Embryonic facial prominence (tissue), 1 donor: Measurements from ENCODE around the gene NCF2.

Experiments
- DNase-seq: peaks from one replicate; pipeline ENCODE4 v3.0.0-alpha.2; 2016; ENCODE audit errors: extremely low spot score

The NCF2 gene

DNA sequence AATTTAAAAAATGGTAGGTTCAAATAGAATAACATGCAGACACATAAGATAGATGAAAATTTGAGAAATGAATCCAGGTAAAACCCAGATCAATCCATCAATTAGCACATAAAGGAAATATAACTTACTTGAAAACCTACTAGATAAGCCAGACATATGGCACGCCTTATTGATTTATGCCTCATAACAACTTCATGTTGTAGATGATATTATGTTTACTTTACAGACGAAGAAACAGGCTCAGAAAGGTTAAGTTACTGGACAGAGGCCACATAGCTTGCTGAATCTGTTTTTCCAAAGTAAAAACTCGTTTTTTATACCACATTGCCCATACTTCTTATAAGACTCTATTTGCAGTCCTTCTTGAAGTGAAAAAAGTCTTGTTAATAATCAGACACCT lies 22.1 kb upstream of the NCF2 start:
- no peak for DNase-seq

GRCh38 chr1:183611021-183611420 lies 20.8 kb upstream of the NCF2 start:
- DNase-seq = no peak

- DNase-seq = no peak
Observed at GRCh38 chr1:183609759-183610452, 19.6 kb upstream of the NCF2 start.

DNA sequence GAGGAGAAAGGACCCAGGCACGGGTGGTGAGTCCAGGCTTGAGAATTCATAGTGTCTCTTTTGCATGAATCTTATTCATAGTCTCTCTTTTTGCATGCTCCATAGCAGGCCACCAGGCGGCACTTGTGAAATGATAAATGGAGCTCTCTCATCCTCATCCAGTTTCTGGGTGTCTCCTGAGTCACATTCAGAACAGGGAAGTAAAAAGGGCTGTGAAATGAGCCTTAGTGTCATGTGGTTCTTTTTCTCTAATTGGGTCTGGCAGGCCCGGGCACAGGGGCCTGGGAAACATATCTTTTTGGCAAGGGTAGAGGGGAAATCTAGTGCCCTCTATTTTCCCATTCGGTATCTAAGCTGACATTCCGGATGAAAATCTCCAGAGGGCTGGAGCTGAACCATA lies 19.1 kb upstream of the NCF2 start:
- DNase-seq = no peak

GRCh38 chr1:183607322-183607980 lies 17.2 kb upstream of the NCF2 start:
- DNase-seq = no peak

DNA sequence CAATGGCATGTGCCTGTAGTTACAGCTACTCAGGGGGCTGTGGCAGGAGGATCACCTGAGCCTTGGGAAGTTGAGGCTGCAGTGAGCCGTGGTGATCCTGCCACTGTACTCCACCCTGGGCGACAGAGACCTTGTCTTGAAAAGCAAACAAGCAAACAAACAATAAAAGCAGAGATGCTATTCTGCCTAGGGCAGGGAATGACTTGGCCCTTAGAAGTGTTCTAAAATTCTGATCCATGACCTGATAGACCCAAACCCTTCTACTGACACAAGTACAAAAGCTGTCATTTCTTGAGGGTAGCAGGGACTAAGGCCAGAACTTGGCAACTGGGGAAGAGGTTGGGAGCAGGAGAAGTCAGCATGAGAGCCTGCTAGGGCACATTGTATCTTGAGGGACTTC lies 15.6 kb upstream of the NCF2 start:
- DNase-seq = no peak

DNA sequence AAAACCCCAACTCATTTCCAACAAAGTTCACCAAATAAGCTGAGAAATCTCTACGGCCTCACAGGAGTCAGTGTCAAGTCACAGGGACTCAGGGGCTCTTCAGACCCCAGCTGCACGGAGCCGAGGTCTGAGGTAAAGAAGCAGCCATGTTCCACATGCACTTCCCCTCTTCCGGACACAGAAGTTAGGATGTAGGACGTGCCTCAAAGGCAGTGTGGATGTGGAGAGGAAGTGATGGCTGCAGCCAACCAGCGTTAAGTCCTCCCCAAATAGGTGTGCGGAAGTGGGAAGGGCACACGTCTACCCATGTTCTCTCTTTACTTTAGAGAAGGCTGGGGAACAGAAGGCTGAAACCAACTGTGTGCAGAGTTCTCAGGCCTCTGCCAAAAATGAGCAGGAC lies 14.6 kb upstream of the NCF2 start:
- DNase-seq = no peak

- no peak for DNase-seq
Observed at GRCh38 chr1:183604038-183604808, 14.0 kb upstream of the NCF2 start.

- DNase-seq = no peak
Observed at GRCh38 chr1:183602510-183602909, 12.3 kb upstream of the NCF2 start.

DNA sequence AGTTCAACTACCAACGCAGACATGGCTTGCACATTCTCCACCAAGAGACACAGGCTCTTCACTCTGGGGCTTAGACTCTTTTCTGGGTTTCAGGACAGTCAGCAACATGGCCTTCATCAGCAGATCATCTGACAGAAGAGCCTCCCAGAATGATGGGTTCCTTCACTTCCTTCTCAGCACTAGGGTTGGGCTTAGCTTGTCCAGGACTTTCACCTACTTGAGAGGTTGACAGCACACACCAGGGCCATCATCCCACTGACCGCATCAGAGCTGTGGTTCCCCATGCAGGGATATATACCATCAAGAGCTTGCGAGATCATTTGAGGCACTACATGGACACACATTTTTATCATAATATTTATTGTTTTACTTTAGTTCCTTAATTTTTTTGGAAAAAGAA lies 10.4 kb upstream of the NCF2 start:
- no peak for DNase-seq

- no peak for DNase-seq
Observed at GRCh38 chr1:183600136-183600535, 9.9 kb upstream of the NCF2 start.

GRCh38 chr1:183598386-183598785 lies 8.1 kb upstream of the NCF2 start:
- DNase-seq = no peak

DNA sequence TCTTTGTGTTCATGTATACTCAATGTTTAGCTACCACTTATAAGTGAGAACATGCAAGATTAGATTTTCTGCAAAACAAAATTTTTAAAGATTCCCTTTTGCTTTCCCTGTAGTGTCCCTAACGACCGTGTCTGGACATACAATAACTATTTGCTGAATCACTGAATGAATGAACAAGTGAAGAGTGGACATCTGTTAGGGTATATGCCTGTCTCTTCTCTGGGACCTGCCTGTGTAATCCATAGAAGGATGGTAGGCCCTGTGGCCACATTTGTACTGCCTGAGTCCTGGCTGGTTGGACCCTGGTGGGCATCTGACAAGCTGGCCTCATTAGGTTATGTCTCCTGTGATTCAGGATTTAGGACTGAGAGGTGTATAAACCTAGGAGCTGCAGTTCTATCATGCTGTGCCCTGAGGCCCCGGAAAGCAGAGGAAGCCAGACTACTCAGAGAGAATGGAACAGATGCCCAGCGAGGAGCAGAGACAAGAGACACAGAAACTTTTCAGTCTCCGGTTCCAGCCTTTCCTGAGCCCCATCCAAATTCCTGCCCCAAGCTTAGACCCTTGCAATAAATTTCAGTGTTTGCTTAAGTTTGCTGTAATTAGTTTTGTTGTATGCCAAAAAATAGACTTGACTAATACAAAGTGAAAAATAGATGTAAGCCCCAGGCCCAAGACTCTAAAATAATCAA lies 7.5 kb upstream of the NCF2 start:
- DNase-seq = no peak

- no peak for DNase-seq
Observed at GRCh38 chr1:183596500-183596899, 6.2 kb upstream of the NCF2 start.

- DNase-seq = no peak
Observed at GRCh38 chr1:183595537-183595936, 5.3 kb upstream of the NCF2 start.

DNA sequence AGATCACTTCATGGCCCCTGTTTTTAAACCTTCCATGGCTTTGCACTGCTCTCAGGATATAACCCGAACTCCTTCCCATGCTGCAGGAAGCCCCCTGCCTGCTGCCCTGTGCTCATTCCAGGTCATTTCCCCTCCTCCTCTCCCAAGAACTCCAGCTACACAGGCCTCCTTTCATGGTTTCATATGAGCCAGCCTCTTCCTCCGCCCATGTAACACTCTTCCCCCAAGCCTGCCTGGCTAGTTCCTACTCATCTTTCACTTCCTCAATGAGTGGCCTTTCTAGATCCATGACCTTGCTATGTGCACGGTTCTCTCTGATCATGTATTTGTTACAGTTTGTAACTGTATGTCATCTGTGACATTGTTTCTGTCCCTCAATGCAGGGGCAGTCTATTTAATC lies 3.1 kb upstream of the NCF2 start:
- no peak for DNase-seq

GRCh38 chr1:183592733-183593132 lies 2.5 kb upstream of the NCF2 start:
- DNase-seq = no peak

- DNase-seq = no peak
Observed at GRCh38 chr1:183589874-183590243, 400 bp downstream of the NCF2 start.

DNA sequence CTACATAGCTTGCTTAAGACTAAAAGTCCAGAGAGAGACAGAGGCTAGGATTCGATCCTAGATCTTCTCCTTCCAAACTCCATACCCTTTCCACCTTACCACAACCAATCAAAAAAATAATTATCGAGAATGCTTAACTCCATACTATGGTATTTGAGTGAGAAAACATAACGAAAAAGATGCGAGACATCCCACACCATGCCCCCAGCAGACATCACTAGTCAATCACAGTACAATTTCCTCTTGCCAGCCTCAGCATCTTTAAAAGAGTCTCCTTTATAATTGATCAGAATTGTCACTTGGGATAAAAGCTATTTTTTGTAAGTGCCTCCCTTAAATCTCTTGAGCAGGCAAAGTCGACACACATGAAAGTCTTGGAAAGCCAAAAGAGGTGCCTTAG lies 875 bp downstream of the NCF2 start:
- no peak for DNase-seq

DNA sequence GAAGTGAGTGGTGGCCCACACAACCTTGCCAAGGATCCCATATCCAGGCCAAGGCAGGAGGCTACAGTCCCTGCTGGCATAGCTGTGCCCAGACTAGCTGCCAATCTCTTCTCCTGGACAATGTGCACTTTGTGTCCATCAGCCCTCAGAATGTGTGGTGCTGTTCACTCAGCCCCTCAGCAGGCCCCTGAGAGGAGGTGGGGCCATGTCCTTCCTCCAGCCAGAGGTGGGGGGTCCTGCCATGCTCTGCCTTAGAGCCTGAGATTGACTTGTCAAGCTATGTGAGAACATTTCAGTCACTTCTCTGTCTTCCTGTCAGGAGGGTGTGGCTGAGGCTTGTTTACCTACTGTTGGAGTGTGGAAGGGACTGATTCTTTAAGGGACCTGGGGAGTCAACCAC lies 1.4 kb downstream of the NCF2 start:
- no peak for DNase-seq

GRCh38 chr1:183586926-183587325 lies 3.3 kb downstream of the NCF2 start:
- no peak for DNase-seq

- DNase-seq = no peak
Observed at GRCh38 chr1:183586455-183586854, 3.8 kb downstream of the NCF2 start.

DNA sequence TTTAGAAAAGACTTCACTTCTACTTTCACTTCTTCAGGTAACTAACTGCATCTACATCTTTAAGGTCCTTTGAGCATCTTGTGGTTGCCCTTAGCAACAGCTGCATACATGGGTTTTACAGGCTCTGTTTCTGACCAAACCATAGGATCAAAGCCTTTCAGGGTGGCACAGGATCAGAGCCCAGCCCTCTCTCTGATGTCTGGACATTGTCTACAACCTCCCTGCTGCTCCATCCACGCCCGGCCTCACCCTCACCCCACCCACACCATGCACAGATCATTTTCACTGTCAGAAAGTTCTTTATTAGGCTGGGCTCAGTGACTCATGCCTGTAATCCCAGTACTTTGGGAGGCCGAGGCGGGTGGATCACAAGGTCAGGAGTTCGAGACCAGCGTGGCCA lies 5.2 kb downstream of the NCF2 start:
- no peak for DNase-seq
